HG02623 (cell line): Measurements from ENCODE around the gene VIPR1.
"Not testable (repeated sequence)": the region's sequence is repeated elsewhere in the genome, so short reads cannot be mapped to it uniquely, and the experiment has no call there.

Experiments used
- ATAC-seq: cut with Tn5 transposase; IDR thresholded peaks from one replicate; pipeline ENCODE4 v1.9.1; 2021; ENCODE audit warnings: moderate library complexity; ENCODE audit not compliant: unreplicated experiment

VIPR1 gene

GRCh38 chr3:42569593-42570142 is 67.2 kb downstream of the VIPR1 start:
- no peak for ATAC-seq

- no peak for ATAC-seq
Observed at GRCh38 chr3:42572278-42572677, 69.8 kb downstream of the VIPR1 start.

- ATAC-seq = no peak
Observed at GRCh38 chr3:42575137-42575741, 72.8 kb downstream of the VIPR1 start.

GRCh38 chr3:42578054-42578453 is 75.6 kb downstream of the VIPR1 start:
- ATAC-seq = no peak

- not testable (repeated sequence) for ATAC-seq
Observed at GRCh38 chr3:42579346-42579745, 76.9 kb downstream of the VIPR1 start.

- no peak for ATAC-seq
Observed at GRCh38 chr3:42581400-42581708, 78.9 kb downstream of the VIPR1 start.

GRCh38 chr3:42581709-42582473 is 79.4 kb downstream of the VIPR1 start, which contains the start of gene SEC22C:
SEC22C (minus strand) TSS chr3:42581967; CDS start chr3:42569046, 12,921 bp downstream.
- ATAC-seq = peak; percentile 90

GRCh38 chr3:42582474-42583070 is 80.1 kb downstream of the VIPR1 start:
- ATAC-seq = no peak
